Measurements from ENCODE around the gene CHMP1A. TPM values are rescaled to one million over a fixed set of nuclear protein-coding genes. Genes with fewer than 3 reads are reported as not detected.
"Not testable (repeated sequence)": the region's sequence is repeated elsewhere in the genome, so short reads cannot be mapped to it uniquely, and the experiment has no call there.

The CHMP1A gene
- total RNA-seq, 5 donors from 2014 or later (not counting 1 experiment from before 2014, with no cell fraction given): 73.1 to 97.4 (median 90.4) TPM

- Mint-ChIP-seq H3K4me1 (peaks cover 9 to 12% (median 10%) of the 10 kb centered on the region in 3 donors), H3K27me3 (no peaks in the 10 kb centered on the region), H3K4me3 (no peak overlapping the region), H3K36me3 (no peaks in the 10 kb centered on the region), H3K27ac (no peak overlapping the region), H3K9me3 (no peaks in the 10 kb centered on the region)
- ATAC-seq (replicated peaks in 1 of 4) (no peak), DNase-seq (no peak)
- peaks cover 0 to 30% of the 10 kb centered on the region in 2 experiments for H3K27me3 ChIP-seq (replicated peaks in 1 of 2; ENCODE audit: control insufficient read depth in 2 of 2, extremely low read depth in 1 of 2, insufficient read depth in 2 of 2, low read length in 1 of 2)
- ChIA-PET CTCF (no interaction called here), POLR2A (no interaction called here)
- no peaks in the 10 kb centered on the region for H3K36me3 ChIP-seq (ENCODE audit: control insufficient read depth in 2 of 2, extremely low read depth in 1 of 2, insufficient read depth in 1 of 2, low read length in 1 of 2)
- no peaks in the 10 kb centered on the region for H3K9me3 ChIP-seq
- no peak overlapping the region for H3K27ac ChIP-seq (ENCODE audit: low read length)
- WGBS (ENCODE audit: insufficient coverage): 83% methylated on average over 4 of the region's 12 CpGs
- no peak overlapping the region for H3K4me3 ChIP-seq (ENCODE audit: control insufficient read depth in 1 of 2, extremely low read depth in 1 of 2, low read length in 1 of 2)
- H3K4me1 ChIP-seq (ENCODE audit: control insufficient read depth in 1 of 2, extremely low read depth in 1 of 2, insufficient read depth in 2 of 2, low read length in 2 of 2): peaks cover 0 to 13% of the 10 kb centered on the region in 2 experiments
These were observed 20.8 kb downstream of the CHMP1A start for GRCh38 chr16:89636663-89637062.

- H3K36me3 ChIP-seq (ENCODE audit: control insufficient read depth in 2 of 2, extremely low read depth in 1 of 2, insufficient read depth in 1 of 2, low read length in 1 of 2); H3K36me3 Mint-ChIP-seq; H3K9me3 ChIP-seq; H3K4me1 ChIP-seq (ENCODE audit: control insufficient read depth in 1 of 2, extremely low read depth in 1 of 2, insufficient read depth in 2 of 2, low read length in 2 of 2); DNase-seq; ATAC-seq (replicated peaks in 1 of 4); H3K9me3 Mint-ChIP-seq; H3K4me3 ChIP-seq (ENCODE audit: control insufficient read depth in 1 of 2, extremely low read depth in 1 of 2, low read length in 1 of 2); H3K4me1 Mint-ChIP-seq; H3K27me3 Mint-ChIP-seq; H3K27ac ChIP-seq (ENCODE audit: low read length); H3K4me3 Mint-ChIP-seq; H3K27ac Mint-ChIP-seq: not testable (repeated sequence)
- ChIA-PET CTCF (interaction anchor here in 1 of 2 donors (0.7 kb wide), 1 partner anchor 215 kb away, joined by 3 read pairs; no protein-coding TSS in a partner anchor), POLR2A (interaction anchor here in 1 of 2 donors (0.5 kb wide), 1 partner anchor 24 kb away, joined by 7 read pairs; no protein-coding TSS in a partner anchor)
- 100% methylated on average over 1 of the region's 2 CpGs for WGBS (ENCODE audit: insufficient coverage)
- H3K27me3 ChIP-seq (replicated peaks in 1 of 2; ENCODE audit: control insufficient read depth in 2 of 2, extremely low read depth in 1 of 2, insufficient read depth in 2 of 2, low read length in 1 of 2): peaks cover 0 to 33% of the 10 kb centered on the region in 2 experiments
These were observed 22.8 kb downstream of the CHMP1A start for GRCh38 chr16:89634463-89635385.

- CTCF ChIA-PET: no interaction called here
- Histone ChIP-seq H3K4me3 (ENCODE audit: control insufficient read depth in 1 of 2, extremely low read depth in 1 of 2, low read length in 1 of 2) (no peak overlapping the region), H3K4me1 (ENCODE audit: control insufficient read depth in 1 of 2, extremely low read depth in 1 of 2, insufficient read depth in 2 of 2, low read length in 2 of 2) (no peaks in the 10 kb centered on the region), H3K27me3 (replicated peaks in 1 of 2; ENCODE audit: control insufficient read depth in 2 of 2, extremely low read depth in 1 of 2, insufficient read depth in 2 of 2, low read length in 1 of 2) (peaks cover 0 to 34% of the 10 kb centered on the region in 2 experiments), H3K9me3 (no peaks in the 10 kb centered on the region), H3K27ac (ENCODE audit: low read length) (no peak overlapping the region), H3K36me3 (ENCODE audit: control insufficient read depth in 2 of 2, extremely low read depth in 1 of 2, insufficient read depth in 1 of 2, low read length in 1 of 2) (no peaks in the 10 kb centered on the region)
- H3K9me3 Mint-ChIP-seq: no peaks in the 10 kb centered on the region
- H3K27ac Mint-ChIP-seq: no peak overlapping the region
- H3K4me1 Mint-ChIP-seq: no peaks in the 10 kb centered on the region
- no peaks in the 10 kb centered on the region for H3K27me3 Mint-ChIP-seq
- ATAC-seq (replicated peaks in 1 of 4) (no peak), DNase-seq (no peak)
- POLR2A ChIA-PET: no interaction called here
- 93% methylated on average over 17 of the region's 19 CpGs for WGBS (ENCODE audit: insufficient coverage)
- no peaks in the 10 kb centered on the region for H3K36me3 Mint-ChIP-seq
- H3K4me3 Mint-ChIP-seq: no peak overlapping the region
These were observed 24.4 kb downstream of the CHMP1A start for GRCh38 chr16:89633064-89633631.

GRCh38 chr16:89629827-89630610 is 27.5 kb downstream of the CHMP1A start:
- Mint-ChIP-seq H3K9me3 (no peaks in the 10 kb centered on the region), H3K27ac (no peak overlapping the region), H3K36me3 (no peaks in the 10 kb centered on the region), H3K27me3 (peaks cover 0 to 4% of the 10 kb centered on the region in 2 donors), H3K4me1 (no peaks in the 10 kb centered on the region), H3K4me3 (no peak overlapping the region)
- H3K36me3 ChIP-seq (ENCODE audit: control insufficient read depth in 2 of 2, extremely low read depth in 1 of 2, insufficient read depth in 1 of 2, low read length in 1 of 2): no peaks in the 10 kb centered on the region
- no peaks in the 10 kb centered on the region for H3K9me3 ChIP-seq
- 93% methylated on average over 8 of the region's 17 CpGs for WGBS (ENCODE audit: insufficient coverage)
- POLR2A ChIA-PET: no interaction called here
- no peaks in the 10 kb centered on the region for H3K4me1 ChIP-seq (ENCODE audit: control insufficient read depth in 1 of 2, extremely low read depth in 1 of 2, insufficient read depth in 2 of 2, low read length in 2 of 2)
- no peak overlapping the region for H3K4me3 ChIP-seq (ENCODE audit: control insufficient read depth in 1 of 2, extremely low read depth in 1 of 2, low read length in 1 of 2)
- no peak overlapping the region for H3K27ac ChIP-seq (ENCODE audit: low read length)
- no peak for ATAC-seq (replicated peaks in 1 of 4)
- CTCF ChIA-PET: interaction anchor here in 1 of 2 donors (0.5 kb wide), 1 partner anchor 276 kb away, joined by 3 read pairs; no protein-coding TSS in a partner anchor
- no peak for DNase-seq
- peaks cover 0 to 15% of the 10 kb centered on the region in 2 experiments for H3K27me3 ChIP-seq (replicated peaks in 1 of 2; ENCODE audit: control insufficient read depth in 2 of 2, extremely low read depth in 1 of 2, insufficient read depth in 2 of 2, low read length in 1 of 2)

- ChIA-PET POLR2A (no interaction called here), CTCF (no interaction called here)
- no peaks in the 10 kb centered on the region for H3K4me1 ChIP-seq (ENCODE audit: control insufficient read depth in 1 of 2, extremely low read depth in 1 of 2, insufficient read depth in 2 of 2, low read length in 2 of 2)
- H3K36me3 ChIP-seq (ENCODE audit: control insufficient read depth in 2 of 2, extremely low read depth in 1 of 2, insufficient read depth in 1 of 2, low read length in 1 of 2): no peaks in the 10 kb centered on the region
- peaks cover 0 to 2% (median 2%) of the 10 kb centered on the region in 3 donors for H3K4me1 Mint-ChIP-seq
- WGBS (ENCODE audit: insufficient coverage): 85% methylated on average over 8 of the region's 21 CpGs
- no peak for DNase-seq
- H3K27ac Mint-ChIP-seq: no peak overlapping the region
- H3K27me3 ChIP-seq (replicated peaks in 1 of 2; ENCODE audit: control insufficient read depth in 2 of 2, extremely low read depth in 1 of 2, insufficient read depth in 2 of 2, low read length in 1 of 2): peaks cover 0 to 24% of the 10 kb centered on the region in 2 experiments
- no peaks in the 10 kb centered on the region for H3K9me3 ChIP-seq
- H3K27me3 Mint-ChIP-seq: peaks cover 4 to 28% of the 10 kb centered on the region in 2 donors
- no peak for ATAC-seq (replicated peaks in 1 of 4)
- no peak overlapping the region for H3K4me3 Mint-ChIP-seq
- H3K36me3 Mint-ChIP-seq: no peaks in the 10 kb centered on the region
- no peaks in the 10 kb centered on the region for H3K9me3 Mint-ChIP-seq
- H3K27ac ChIP-seq (ENCODE audit: low read length): no peak overlapping the region
- no peak overlapping the region for H3K4me3 ChIP-seq (ENCODE audit: control insufficient read depth in 1 of 2, extremely low read depth in 1 of 2, low read length in 1 of 2)
These were observed 32.4 kb downstream of the CHMP1A start for GRCh38 chr16:89624777-89625761.
